Adipocyte (in vitro differentiated cells): Measurements from ENCODE around the gene VEGFD.

Source experiments
- DNase-seq: peaks from one replicate; pipeline ENCODE4 v3.0.0-alpha.2; 2015; ENCODE audit warnings: low read depth
- H3K27me3 ChIP-seq: replicated peaks from 2 replicates; pipeline ENCODE4 v1.7.0; 2013; ENCODE audit warnings: mild to moderate bottlenecking, low read length, moderate library complexity; ENCODE audit not compliant: control insufficient read depth, insufficient read depth
- H3K36me3 ChIP-seq: 2 replicates; pipeline ENCODE4 v1.7.0; 2013; ENCODE audit warnings: low read length, mild to moderate bottlenecking, moderate library complexity; ENCODE audit not compliant: control insufficient read depth, insufficient read depth, severe bottlenecking
- H3K4me1 ChIP-seq: 2 replicates; pipeline ENCODE4 v1.7.0; 2013; ENCODE audit warnings: mild to moderate bottlenecking, low read length, moderate library complexity; ENCODE audit not compliant: control insufficient read depth, insufficient read depth
- H3K4me3 ChIP-seq: 2 replicates; pipeline ENCODE4 v1.7.0; 2013; ENCODE audit warnings: mild to moderate bottlenecking, low read length, moderate library complexity
- H3K9ac ChIP-seq: 2 replicates; pipeline ENCODE4 v1.7.0; 2013; ENCODE audit warnings: mild to moderate bottlenecking, low read length, moderate library complexity
- H3K9me3 ChIP-seq: 2 replicates; pipeline ENCODE4 v1.7.0; 2013; ENCODE audit warnings: mild to moderate bottlenecking, low read length, moderate library complexity; ENCODE audit not compliant: control insufficient read depth

VEGFD gene

DNA sequence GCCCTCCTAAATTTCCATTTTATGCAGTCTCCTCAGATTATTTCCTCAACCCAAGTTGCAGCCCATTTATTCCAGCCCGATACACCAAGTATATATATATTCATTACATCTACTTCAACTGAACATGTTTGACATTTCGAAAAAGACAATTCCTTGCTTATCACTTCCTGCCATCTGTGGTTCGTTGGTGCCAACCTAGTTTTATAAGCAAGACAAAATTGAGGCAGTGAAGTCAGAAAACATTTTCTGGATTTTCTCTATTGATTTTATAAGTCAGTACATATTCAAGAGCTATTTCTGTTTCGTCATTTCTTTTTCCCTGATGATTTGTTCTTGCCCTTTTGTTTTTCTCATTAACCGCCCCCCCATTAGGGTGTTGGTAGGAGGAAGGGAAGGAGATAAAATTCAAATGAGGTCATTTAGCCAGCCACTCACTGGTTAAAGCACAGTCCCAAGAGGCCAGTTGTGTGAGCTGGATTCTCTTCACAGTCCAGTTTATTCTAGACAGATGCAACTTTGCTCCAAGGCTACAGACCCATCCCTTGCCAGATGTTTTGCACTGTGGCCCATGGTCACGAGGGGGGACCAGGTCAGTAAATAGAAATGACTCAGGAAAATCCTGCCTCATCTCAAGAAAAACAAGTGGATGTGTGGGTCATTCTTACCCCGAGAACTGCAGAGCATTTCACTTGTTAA is 20.3 kb upstream of the VEGFD start:
- Histone ChIP-seq H3K9ac (no peak overlapping the region), H3K9me3 (no peaks in the 10 kb centered on the region), H3K4me3 (no peak overlapping the region), H3K27me3 (no peaks in the 10 kb centered on the region), H3K4me1 (peaks cover 28% of the 10 kb centered on the region), H3K36me3 (no peaks in the 10 kb centered on the region)
- peak; percentile 32 for DNase-seq

DNA sequence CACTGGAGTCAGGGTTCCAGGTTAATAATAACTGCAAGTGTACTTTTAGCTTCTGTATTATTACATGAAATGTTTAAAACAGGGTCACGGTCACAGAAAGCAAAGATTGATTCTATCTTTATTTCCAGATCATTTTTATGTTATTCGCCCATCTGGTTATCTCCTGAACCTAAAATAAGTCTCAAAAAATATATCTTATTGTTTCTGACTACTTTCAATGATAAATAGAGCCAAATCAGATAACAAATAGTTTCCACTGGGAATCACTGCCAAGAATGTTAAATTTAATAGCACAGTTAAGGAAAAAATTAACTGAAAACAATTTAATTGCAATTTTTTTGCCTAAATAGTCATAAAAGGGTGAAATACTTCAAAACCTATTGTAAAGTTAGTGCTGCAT is 17.2 kb upstream of the VEGFD start:
- Histone ChIP-seq H3K4me3 (no peak overlapping the region), H3K36me3 (no peaks in the 10 kb centered on the region), H3K4me1 (peaks cover 40% of the 10 kb centered on the region), H3K27me3 (peaks cover 4% of the 10 kb centered on the region), H3K9me3 (no peaks in the 10 kb centered on the region), H3K9ac (no peak overlapping the region)
- DNase-seq, result peak; percentile 13

DNA sequence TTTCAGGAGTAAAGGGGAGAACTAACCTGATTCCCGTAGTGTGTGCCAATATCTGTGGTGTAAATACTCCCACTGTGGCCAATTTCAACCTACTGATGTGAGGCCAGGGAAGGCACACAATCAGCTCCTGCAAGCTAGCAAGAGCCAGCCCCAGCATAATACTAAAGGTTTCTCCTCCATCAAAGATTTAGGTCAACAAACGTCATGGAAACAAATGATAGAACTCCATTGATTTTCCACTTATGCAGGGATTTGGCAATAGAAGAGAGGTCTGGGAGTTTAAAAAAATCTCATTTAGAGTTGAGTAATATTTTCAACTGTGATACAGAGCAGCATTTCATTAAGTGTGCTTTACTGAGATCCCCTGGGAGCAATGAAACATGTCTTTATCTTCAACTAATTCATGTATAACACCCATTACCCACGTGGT is 15.8 kb upstream of the VEGFD start:
- Histone ChIP-seq H3K27me3 (peaks cover 8% of the 10 kb centered on the region), H3K9me3 (no peaks in the 10 kb centered on the region), H3K36me3 (no peaks in the 10 kb centered on the region), H3K4me1 (peaks cover 38% of the 10 kb centered on the region), H3K4me3 (no peak overlapping the region), H3K9ac (no peak overlapping the region)
- no peak for DNase-seq

DNA sequence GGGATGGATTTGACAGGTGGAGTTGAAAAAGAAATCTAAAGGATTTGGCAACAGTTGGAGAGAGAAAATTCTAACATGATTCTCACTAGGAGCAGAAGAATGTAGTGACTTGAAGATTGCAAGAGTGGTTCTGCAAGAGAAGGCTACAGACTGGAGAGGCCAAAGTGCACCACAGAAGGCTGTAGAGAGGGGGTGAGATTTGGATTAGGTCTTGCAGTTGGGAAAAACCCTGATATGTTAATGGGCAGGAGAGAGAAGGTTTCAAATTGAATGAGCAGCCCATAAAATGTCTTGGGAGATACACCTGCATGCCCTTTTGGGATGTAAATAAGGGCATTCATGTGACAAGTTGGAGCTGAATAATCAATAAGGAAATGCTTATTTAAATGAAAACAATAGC is 14.7 kb upstream of the VEGFD start:
- H3K4me1 ChIP-seq, result peaks cover 29% of the 10 kb centered on the region
- H3K27me3 ChIP-seq, result peaks cover 12% of the 10 kb centered on the region
- no peaks in the 10 kb centered on the region for H3K9me3 ChIP-seq
- H3K36me3 ChIP-seq, result peaks cover 3% of the 10 kb centered on the region
- no peak for DNase-seq
- no peak overlapping the region for H3K4me3 ChIP-seq
- H3K9ac ChIP-seq, result no peak overlapping the region

DNA sequence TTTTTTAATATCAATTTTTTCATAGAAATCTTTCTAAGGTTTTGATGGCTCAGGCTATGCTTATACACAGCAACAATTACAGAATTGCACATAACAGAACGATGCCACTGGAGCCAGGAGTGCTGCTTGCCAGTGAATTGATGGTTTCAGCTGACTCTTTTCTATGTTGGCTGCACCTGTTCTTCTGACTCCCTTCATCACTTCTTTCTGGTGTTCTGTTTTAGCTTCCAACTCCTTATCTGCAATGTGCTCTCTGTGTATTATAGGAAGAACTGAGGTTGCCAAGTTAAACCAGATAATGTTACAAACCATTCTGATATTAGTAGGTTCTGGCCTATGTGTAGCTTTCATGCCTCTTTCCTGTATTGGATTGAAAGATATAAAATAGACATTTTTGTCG is 11.6 kb upstream of the VEGFD start:
- H3K36me3 ChIP-seq, result peaks cover 3% of the 10 kb centered on the region
- no peak overlapping the region for H3K4me3 ChIP-seq
- H3K9ac ChIP-seq, result no peak overlapping the region
- H3K9me3 ChIP-seq, result no peaks in the 10 kb centered on the region
- peaks cover 12% of the 10 kb centered on the region for H3K27me3 ChIP-seq
- no peak for DNase-seq
- peaks cover 24% of the 10 kb centered on the region for H3K4me1 ChIP-seq

DNA sequence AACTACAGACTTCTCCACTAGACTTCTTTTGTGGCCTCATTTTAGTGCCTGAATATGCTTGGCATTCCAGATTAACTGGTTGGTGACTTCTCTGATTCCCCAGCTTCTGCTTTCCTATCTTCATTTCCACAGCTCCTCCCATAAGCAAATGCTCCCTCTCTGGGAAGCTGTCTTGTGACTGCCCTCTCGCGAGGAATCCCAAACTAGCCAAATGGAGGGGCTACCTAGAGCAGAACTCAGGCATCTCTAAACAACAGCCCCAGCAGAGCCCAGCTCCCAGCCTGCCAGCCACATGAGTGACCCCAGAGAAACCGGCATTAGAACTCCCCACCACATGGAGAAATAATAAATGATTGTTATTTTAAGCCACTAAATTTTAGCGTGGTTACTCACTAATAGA is 7.6 kb upstream of the VEGFD start:
- peaks cover 3% of the 10 kb centered on the region for H3K36me3 ChIP-seq
- no peak for DNase-seq
- peaks cover 3% of the 10 kb centered on the region for H3K4me1 ChIP-seq
- H3K27me3 ChIP-seq, result peaks cover 8% of the 10 kb centered on the region
- no peak overlapping the region for H3K9ac ChIP-seq
- H3K4me3 ChIP-seq, result no peak overlapping the region
- no peaks in the 10 kb centered on the region for H3K9me3 ChIP-seq

DNA sequence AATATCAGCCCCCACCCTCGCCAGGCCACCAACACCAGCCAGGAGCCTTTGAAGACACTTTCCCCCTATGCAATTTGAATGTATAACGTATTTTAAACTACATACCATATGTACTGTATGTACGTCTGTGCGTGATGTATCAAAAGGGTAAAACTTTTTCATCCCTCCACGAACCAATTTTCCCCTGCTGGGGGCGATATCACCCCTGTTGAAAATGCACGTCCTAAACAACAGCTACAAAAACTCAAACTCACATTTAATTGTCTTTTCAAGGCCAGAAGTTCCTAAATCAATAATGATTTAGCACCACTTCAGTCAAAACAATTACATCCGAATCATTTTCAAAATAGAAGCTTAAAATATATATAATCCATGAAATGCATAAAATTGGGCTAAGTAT is 1.4 kb downstream of the VEGFD start:
- Histone ChIP-seq H3K9ac (no peak overlapping the region), H3K4me3 (no peak overlapping the region), H3K27me3 (peaks cover 4% of the 10 kb centered on the region), H3K4me1 (peaks cover 21% of the 10 kb centered on the region), H3K9me3 (no peaks in the 10 kb centered on the region), H3K36me3 (no peaks in the 10 kb centered on the region)
- no peak for DNase-seq

DNA sequence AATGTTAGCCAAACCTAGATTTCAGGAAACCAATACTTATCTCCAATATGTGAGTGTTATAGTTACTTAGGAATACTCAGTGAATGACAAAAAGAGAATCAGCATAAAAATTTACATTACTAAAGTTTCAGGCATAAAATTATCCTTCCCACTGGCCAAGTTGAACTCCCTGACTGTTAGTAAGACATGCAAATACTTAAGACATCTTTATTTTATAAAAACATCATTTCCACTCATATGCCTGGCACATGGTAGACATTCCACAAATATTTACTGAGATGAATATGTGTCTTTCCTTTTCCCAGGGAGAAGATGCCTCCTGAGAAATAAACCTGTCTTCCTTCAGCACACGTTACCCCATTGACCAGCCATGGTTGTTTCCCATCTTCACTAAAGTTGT is 7.3 kb downstream of the VEGFD start:
- Histone ChIP-seq H3K4me1 (peaks cover 6% of the 10 kb centered on the region), H3K36me3 (no peaks in the 10 kb centered on the region), H3K9ac (no peak overlapping the region), H3K9me3 (peaks cover 8% of the 10 kb centered on the region), H3K27me3 (peaks cover 4% of the 10 kb centered on the region), H3K4me3 (no peak overlapping the region)
- DNase-seq, result peak; percentile 27

DNA sequence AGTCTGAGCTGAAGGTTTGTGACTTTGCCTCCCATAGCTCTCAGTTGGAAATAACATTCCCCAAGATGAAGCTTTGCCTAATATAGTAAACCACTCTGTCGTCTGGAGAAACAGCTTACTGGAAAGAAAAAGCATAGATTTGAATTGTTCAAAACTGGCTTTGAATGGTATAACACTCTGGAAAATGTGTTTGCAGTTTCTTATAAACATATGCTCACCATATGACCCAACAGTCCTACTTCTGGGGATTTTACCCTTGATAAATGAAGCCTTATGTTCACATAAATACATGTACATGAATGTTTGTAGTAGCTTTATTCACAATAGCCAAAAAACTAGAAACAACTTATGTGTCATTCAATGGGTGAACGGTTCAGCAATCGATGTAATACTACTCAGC is 10.2 kb downstream of the VEGFD start:
- DNase-seq, result no peak
- Histone ChIP-seq H3K9ac (no peak overlapping the region), H3K4me3 (no peak overlapping the region), H3K36me3 (no peaks in the 10 kb centered on the region), H3K9me3 (peaks cover 8% of the 10 kb centered on the region), H3K27me3 (no peaks in the 10 kb centered on the region), H3K4me1 (no peaks in the 10 kb centered on the region)

DNA sequence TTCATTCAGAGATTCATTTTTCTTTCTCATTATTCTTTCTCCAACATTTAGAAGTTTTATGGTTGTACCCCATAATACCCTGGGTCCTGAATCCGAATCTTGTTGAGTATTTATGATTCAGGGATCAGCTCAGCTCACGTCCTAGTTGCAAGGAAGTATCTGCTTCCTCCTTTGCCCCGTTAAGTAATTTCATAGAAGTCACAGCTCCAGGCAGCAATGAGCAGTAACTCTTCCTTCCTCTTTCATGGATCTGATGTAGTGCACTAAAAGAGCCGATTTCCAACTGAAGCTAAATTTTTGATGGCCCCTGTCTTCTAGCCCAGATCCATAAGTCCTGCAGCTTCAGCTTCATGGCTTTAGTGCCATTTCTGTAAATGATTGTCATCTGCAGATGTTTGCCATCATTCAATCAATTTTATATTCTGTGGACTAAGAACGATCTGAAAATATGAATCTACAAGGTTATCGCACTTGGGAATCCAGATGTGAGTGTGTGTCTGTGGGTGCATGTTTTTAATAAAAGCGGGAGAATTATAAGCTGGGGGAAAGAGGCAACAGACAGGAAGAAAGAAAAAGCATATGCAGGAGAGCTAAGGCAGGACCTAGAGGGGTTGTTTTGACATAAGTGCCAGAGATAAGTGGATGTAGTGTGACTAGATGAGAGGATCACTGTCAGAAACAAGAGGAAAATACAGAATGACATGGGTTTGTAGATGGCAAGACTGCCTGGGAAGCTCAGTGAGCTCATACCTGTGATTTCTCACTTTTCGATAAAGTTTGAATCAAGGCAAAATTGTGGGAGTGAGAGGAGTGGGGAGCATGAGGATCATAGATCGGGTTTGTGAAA is 17.5 kb downstream of the VEGFD start:
- Histone ChIP-seq H3K9me3 (no peaks in the 10 kb centered on the region), H3K36me3 (no peaks in the 10 kb centered on the region), H3K4me1 (no peaks in the 10 kb centered on the region), H3K4me3 (no peak overlapping the region), H3K9ac (no peak overlapping the region), H3K27me3 (no peaks in the 10 kb centered on the region)
- no peak for DNase-seq

DNA sequence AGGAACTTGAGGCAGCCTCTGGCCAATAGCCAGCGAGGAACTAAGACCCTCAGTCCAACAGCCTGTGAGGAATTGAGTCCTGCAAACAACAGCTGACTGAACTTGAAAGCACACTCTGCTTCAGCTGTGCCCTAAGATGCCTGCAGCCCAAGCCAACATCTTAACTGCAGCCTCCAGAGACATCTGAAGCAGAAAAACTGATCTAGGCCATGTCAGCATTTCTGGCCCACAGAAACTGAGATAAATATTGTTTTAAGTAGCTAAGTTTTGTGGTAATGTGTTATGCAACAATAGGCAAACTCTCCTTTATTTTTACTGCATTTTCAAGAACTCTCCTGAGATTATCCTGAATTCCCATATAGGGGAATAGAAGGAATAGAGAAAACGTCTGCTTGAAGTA is 24.5 kb downstream of the VEGFD start:
- peak; percentile 47 for DNase-seq
- Histone ChIP-seq H3K4me1 (peaks cover 5% of the 10 kb centered on the region), H3K36me3 (no peaks in the 10 kb centered on the region), H3K9me3 (peaks cover 4% of the 10 kb centered on the region), H3K27me3 (peaks cover 7% of the 10 kb centered on the region), H3K9ac (no peak overlapping the region), H3K4me3 (no peak overlapping the region)
